GM12878 (cell line): ENCODE results near the gene SGCB.

Experiments
- CTCF ChIP-seq, 3 experiments: IDR thresholded peaks in 2 of 3; conservative IDR thresholded peaks in 1 of 3; 2 replicates each; pipeline ENCODE4 v1.5.1; 2011; ENCODE audit warnings: low read depth in 3 of 3, low read length in 3 of 3, mild to moderate bottlenecking in 3 of 3, control low read depth in 2 of 3, moderate library complexity in 2 of 3, inconsistent platforms in 1 of 3, mixed read lengths in 1 of 3; ENCODE audit not compliant: control insufficient read depth in 2 of 3, insufficient read depth in 1 of 3; ENCODE audit errors: extremely low read depth in 1 of 3
- MTA2 ChIP-seq: fragments of 450-650 bp; IDR thresholded peaks from 2 replicates; pipeline ENCODE4 v1.6.1; 2016; ENCODE audit warnings: low read depth, mild to moderate bottlenecking, moderate library complexity
- MXI1 ChIP-seq: fragments of 150-350 bp; IDR thresholded peaks from 2 replicates; pipeline ENCODE4 v1.6.1; 2011; ENCODE audit warnings: low read depth, mild to moderate bottlenecking, inconsistent platforms, low read length, improper control_type of control experiment
- MYC ChIP-seq: IDR thresholded peaks from 2 replicates; pipeline ENCODE4 v1.6.1; 2011; ENCODE audit warnings: mild to moderate bottlenecking, low read length, moderate library complexity, inconsistent platforms; ENCODE audit not compliant: insufficient read depth, insufficient replicate concordance, insufficient read length, severe bottlenecking
- SPI1 ChIP-seq: IDR thresholded peaks from 2 replicates; pipeline ENCODE4 v1.6.1; 2011; ENCODE audit warnings: low read depth, mild to moderate bottlenecking, low read length, moderate library complexity, borderline replicate concordance; ENCODE audit not compliant: insufficient read depth
- ZZZ3 ChIP-seq: IDR thresholded peaks from 2 replicates; pipeline ENCODE4 v1.6.1; 2011; ENCODE audit warnings: low read depth; ENCODE audit not compliant: control insufficient read depth, insufficient read length

- TF ChIP-seq CTCF (IDR thresholded peaks at IDR 0.05 in 2 of 3, conservative IDR thresholded peaks at IDR 0.05 in 1 of 3; ENCODE audit: control insufficient read depth in 2 of 3, extremely low read depth in 1 of 3, insufficient read depth in 1 of 3, low read depth in 3 of 3, low read length in 3 of 3) = no peak
- no peak for TF ChIP-seq MXI1
- TF ChIP-seq MTA2 = 0 out of 2 replicates have a peak, but pooled peaks have one; percentile 8
- TF ChIP-seq ZZZ3 = no peak
- no peak for TF ChIP-seq SPI1
- no peak for TF ChIP-seq MYC
Measured at GRCh38 chr4:52051615-52052474, 13.7 kb upstream of the SGCB start.
